IMR-90 (cell line): ENCODE results near the gene IFNG. TPM values are rescaled to one million over a fixed set of nuclear protein-coding genes. Genes with fewer than 3 reads are reported as not detected.

Experiments
- ATAC-seq: fragments of 200-7000 bp; cut with Tn5 transposase; 2 replicates; pipeline ENCODE4 v1.9.1; 2020; ENCODE audit warnings: low read depth, mild to moderate bottlenecking, moderate library complexity
- BruUV-seq: library from RNA; stranded (reverse); fragments of 400-500 nt; replicated peaks from 2 replicates; lab custom pipeline; 2021; lab: Mats Ljungman, UMichigan
- CTCF ChIA-PET: fragments of 300-600 bp; formaldehyde crosslinking; extraction: SDS; loops from one replicate; lab custom pipeline; 2021; ENCODE audit warnings: antibody characterized with exemption; lab: Yijun Ruan, JAX
- POLR2A ChIA-PET: fragments of 300-600 bp; sonication (Branson Sonifier 250); formaldehyde crosslinking; loops from one replicate; lab custom pipeline; 2022; ENCODE audit warnings: antibody characterized with exemption; ENCODE audit not compliant: unreplicated experiment; lab: Charles Lee
- DNase-seq: peaks from one replicate; pipeline ENCODE4 v3.0.0; 2013
- H2AFZ ChIP-seq: replicated peaks from 2 replicates; pipeline ENCODE3; 2013; ENCODE audit warnings: low read length, mild to moderate bottlenecking; ENCODE audit not compliant: poor library complexity
- H2AK5ac ChIP-seq: 2 replicates; pipeline ENCODE4 v1.6.1; 2013; ENCODE audit warnings: low read depth, low read length, inconsistent platforms
- H2AK9ac ChIP-seq: replicated peaks from 2 replicates; pipeline ENCODE3; 2013; ENCODE audit warnings: mild to moderate bottlenecking, low read depth, low read length, moderate library complexity; ENCODE audit not compliant: poor library complexity
- H2BK120ac ChIP-seq: 2 replicates; pipeline ENCODE4 v1.6.1; 2013; ENCODE audit warnings: low read depth, low read length, inconsistent platforms
- H2BK15ac ChIP-seq: 3 replicates; pipeline ENCODE4 v1.6.1; 2013; ENCODE audit warnings: low read depth, low read length, inconsistent platforms
- H2BK20ac ChIP-seq: 2 replicates; pipeline ENCODE4 v1.6.1; 2013; ENCODE audit warnings: low read depth, mild to moderate bottlenecking, inconsistent platforms, low read length, moderate library complexity
- H2BK5ac ChIP-seq: 2 replicates; pipeline ENCODE4 v1.6.1; 2013; ENCODE audit warnings: mild to moderate bottlenecking, low read depth, low read length, inconsistent platforms; ENCODE audit not compliant: poor library complexity, severe bottlenecking
- H3K14ac ChIP-seq: replicated peaks from 2 replicates; pipeline ENCODE4 v1.6.1; 2013; ENCODE audit warnings: low read depth, low read length, inconsistent platforms
- H3K18ac ChIP-seq: 2 replicates; pipeline ENCODE4 v1.6.1; 2013; ENCODE audit warnings: low read depth, low read length, control low read depth
- H3K23ac ChIP-seq: 2 replicates; pipeline ENCODE4 v1.6.1; 2013; ENCODE audit warnings: low read depth, low read length, inconsistent platforms
- H3K27ac ChIP-seq: 2 replicates; pipeline ENCODE4 v1.5.1; 2013; ENCODE audit warnings: mild to moderate bottlenecking, control low read depth, low read length; ENCODE audit not compliant: insufficient read depth
- H3K27me3 ChIP-seq: 2 replicates; pipeline ENCODE4 v1.6.1; 2013; ENCODE audit warnings: low read length; ENCODE audit not compliant: control insufficient read depth, insufficient read depth
- H3K36me3 ChIP-seq: 2 replicates; pipeline ENCODE4 v1.6.1; 2013; ENCODE audit warnings: low read length, mixed read lengths; ENCODE audit not compliant: control insufficient read depth, insufficient read depth
- H3K4ac ChIP-seq: 2 replicates; pipeline ENCODE4 v1.6.1; 2013; ENCODE audit warnings: low read depth, low read length, inconsistent platforms
- H3K4me1 ChIP-seq: 2 replicates; pipeline ENCODE4 v1.6.1; 2013; ENCODE audit warnings: low read length, mixed read lengths; ENCODE audit not compliant: control insufficient read depth, insufficient read depth
- H3K4me2 ChIP-seq: 2 replicates; pipeline ENCODE4 v1.6.1; 2013; ENCODE audit warnings: low read depth, mild to moderate bottlenecking, control low read depth, low read length, moderate library complexity
- H3K4me3 ChIP-seq: 2 replicates; pipeline ENCODE4 v1.5.1; 2013; ENCODE audit warnings: low read depth, mild to moderate bottlenecking, control low read depth, low read length, moderate library complexity; ENCODE audit not compliant: insufficient read depth
- H3K56ac ChIP-seq: 2 replicates; pipeline ENCODE4 v1.6.1; 2013; ENCODE audit warnings: low read length, inconsistent platforms; ENCODE audit not compliant: insufficient read depth; ENCODE audit errors: extremely low read depth
- H3K79me1 ChIP-seq, 2 experiments: 2 replicates each; pipeline ENCODE4 v1.6.1; 2013; ENCODE audit warnings: low read length in 2 of 2, inconsistent platforms in 1 of 2, low read depth in 1 of 2
- H3K9ac ChIP-seq: 2 replicates; pipeline ENCODE4 v1.6.1; 2013; ENCODE audit warnings: low read depth, low read length, control low read depth
- H3K9me1 ChIP-seq: 2 replicates; pipeline ENCODE4 v1.6.1; 2013; ENCODE audit warnings: low read length, inconsistent platforms; ENCODE audit not compliant: insufficient read depth
- H3K9me3 ChIP-seq: 2 replicates; pipeline ENCODE4 v1.6.1; 2013; ENCODE audit warnings: low read length; ENCODE audit not compliant: control insufficient read depth, insufficient read depth
- H4K20me1 ChIP-seq: 2 replicates; pipeline ENCODE4 v1.6.1; 2013; ENCODE audit warnings: low read length, inconsistent platforms; ENCODE audit not compliant: insufficient read depth
- H4K5ac ChIP-seq: 2 replicates; pipeline ENCODE4 v1.6.1; 2013; ENCODE audit warnings: mild to moderate bottlenecking, low read depth, low read length, control low read depth
- H4K8ac ChIP-seq, 2 experiments: 2 replicates each; pipeline ENCODE4 v1.6.1; 2013; ENCODE audit warnings: low read depth in 2 of 2, low read length in 2 of 2, control low read depth in 1 of 2, inconsistent platforms in 1 of 2
- H4K91ac ChIP-seq: 2 replicates; pipeline ENCODE4 v1.6.1; 2013; ENCODE audit warnings: low read depth, low read length, inconsistent platforms; ENCODE audit not compliant: insufficient read depth
- POLR2A ChIP-seq: IDR thresholded peaks from 2 replicates; pipeline ENCODE4 v1.6.1; 2012; ENCODE audit warnings: mild to moderate bottlenecking, low read depth, low read length
- RFX5 ChIP-seq: IDR thresholded peaks from 2 replicates; pipeline ENCODE4 v1.8.0; 2012; ENCODE audit warnings: low read depth, mild to moderate bottlenecking, low read length, moderate library complexity
- dilution Hi-C: fragments of 300-500 bp; cut with HindIII; formaldehyde crosslinking; loops from one replicate; pipeline ENCODE4 v1.14.3; 2018; ENCODE audit warnings: low sequenced_read_pairs; ENCODE audit not compliant: unreplicated experiment
- in situ Hi-C: fragments of 300-500 bp; cut with MboI; formaldehyde crosslinking; loops from 3 replicates; pipeline ENCODE4 v1.14.3; 2019; ENCODE audit warnings: low sequenced_read_pairs, inconsistent platforms, mixed read lengths
- intact Hi-C: fragments of 100-400 bp; cut with micrococcal nuclease; formaldehyde crosslinking; loops from 2 replicates; pipeline ENCODE4 v1.10.0; 2022
- polyA plus RNA-seq, 3 experiments: library from polyadenylated mRNA; depleted of rRNA; stranded (reverse); fragments of >200 nt; gene quantifications; 2 replicates each; pipeline ENCODE4 v1.2.3, GENCODE V29; 2012; ENCODE audit warnings: low replicate concordance in 1 of 3
- total RNA-seq: library from RNA; depleted of rRNA; stranded (reverse); fragments of >200 nt; gene quantifications from 2 replicates; pipeline ENCODE4 v1.2.3, GENCODE V29; 2012

IFNG gene
- total and polyA plus RNA-seq, 2 of the 4 experiments (the other 2 are of a cell fraction) = not detected

DNA sequence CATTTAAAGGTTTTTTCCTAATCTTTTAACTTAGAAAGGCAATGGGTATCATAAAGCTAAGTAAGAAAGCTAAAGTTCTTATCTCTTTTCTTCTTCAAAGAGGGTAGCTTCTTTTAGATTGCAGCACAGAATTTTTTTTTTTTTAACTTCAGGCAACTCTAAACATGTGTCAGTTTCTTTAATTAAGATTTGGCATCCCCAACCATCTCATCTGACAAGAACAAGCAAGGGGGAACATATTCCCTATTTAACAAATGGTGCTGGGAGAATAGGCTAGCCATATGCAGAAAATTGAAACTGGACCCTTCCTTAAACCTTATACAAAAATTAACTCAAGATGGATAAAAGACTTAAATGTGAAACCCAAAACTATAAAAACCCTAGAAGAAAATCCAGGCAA lies 14.3 kb upstream of the IFNG start:
- H3K9me3 ChIP-seq = no peaks in the 10 kb centered on the region
- H2BK120ac ChIP-seq = no peak overlapping the region
- H3K27me3 ChIP-seq = no peaks in the 10 kb centered on the region
- H3K4me1 ChIP-seq = no peaks in the 10 kb centered on the region
- H2BK5ac ChIP-seq = no peak overlapping the region
- H3K4me2 ChIP-seq = no peak overlapping the region
- no peak overlapping the region for H3K14ac ChIP-seq
- H3K4ac ChIP-seq = no peak overlapping the region
- no peak overlapping the region for H2AFZ ChIP-seq
- H3K9me1 ChIP-seq = no peaks in the 10 kb centered on the region
- no peak overlapping the region for H4K8ac ChIP-seq
- dilution Hi-C loops (no loop called here), in situ Hi-C loops (no loop called here), intact Hi-C loops (no loop called here)
- H3K56ac ChIP-seq = no peak overlapping the region
- H3K79me1 ChIP-seq = no peaks in the 10 kb centered on the region
- no peak overlapping the region for H3K18ac ChIP-seq
- no peaks in the 10 kb centered on the region for H4K20me1 ChIP-seq
- POLR2A ChIA-PET = no interaction called here
- H2BK15ac ChIP-seq = no peak overlapping the region
- H2AK5ac ChIP-seq = no peak overlapping the region
- H2AK9ac ChIP-seq = no peak overlapping the region
- H3K9ac ChIP-seq = no peak overlapping the region
- no peak overlapping the region for H4K91ac ChIP-seq
- no peak overlapping the region for H3K4me3 ChIP-seq
- no peak overlapping the region for H3K27ac ChIP-seq
- TF ChIP-seq POLR2A = no peak
- no peak for TF ChIP-seq RFX5
- ATAC-seq (no peak), DNase-seq (no peak)
- CTCF ChIA-PET = no interaction called here
- H3K23ac ChIP-seq = no peak overlapping the region
- no peak overlapping the region for H4K5ac ChIP-seq
- no peaks in the 10 kb centered on the region for H3K36me3 ChIP-seq
- no TSS peak for BruUV-seq
- no peak overlapping the region for H2BK20ac ChIP-seq
